ENCODE data around the gene PPTC7. TPM values are rescaled to one million over a fixed set of nuclear protein-coding genes. Genes with fewer than 3 reads are reported as not detected.
A peak's percentile ranks its signal among the peaks of the same experiment; 100 is the strongest.

PPTC7 gene
- total and polyA plus RNA-seq, 2 of the 8 experiments (the other 6 are each of a cell fraction or from before 2014, with no cell fraction given): 8.1 to 15.9 TPM

DNA sequence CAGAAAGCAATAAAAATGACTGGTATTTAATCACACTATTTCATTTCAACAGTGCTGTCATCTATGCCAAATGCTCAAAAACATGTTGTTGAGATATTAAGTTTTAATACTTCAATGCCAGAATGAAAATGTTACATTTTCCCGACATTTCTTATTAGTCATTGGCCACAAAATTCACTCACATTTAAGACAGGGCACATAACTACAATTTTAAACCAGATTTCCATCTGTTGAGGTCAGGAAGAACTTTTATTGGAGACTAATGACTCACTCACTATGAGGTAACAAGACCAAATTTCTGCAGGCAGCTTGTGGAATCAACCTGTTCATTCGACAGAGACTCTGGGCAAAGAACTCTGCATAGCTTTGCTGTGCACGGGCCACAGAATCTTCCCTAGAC is 36.8 kb downstream of the PPTC7 start:
- Histone ChIP-seq H2BK12ac (ENCODE audit: low read depth, low read length) (no peak overlapping the region), H3K4me1 (replicated peaks in 1 of 4; ENCODE audit: control insufficient read depth in 3 of 4, insufficient read depth in 4 of 4, low read length in 3 of 4) (0 out of 7 replicates have a peak, but pooled peaks cover 0 to 2% (median 0%) of the 10 kb centered on the region in 4 experiments), H3K4me2 (ENCODE audit: insufficient read depth in 1 of 2, low read depth in 2 of 2, low read length in 2 of 2) (no peak overlapping the region), H4K91ac (replicated peaks; ENCODE audit: insufficient read length, low read length) (no peak overlapping the region), H3K27me3 (replicated peaks in 1 of 4; ENCODE audit: control insufficient read depth in 3 of 4, extremely low read depth in 1 of 4, insufficient read depth in 3 of 4, low read length in 3 of 4) (no peaks in the 10 kb centered on the region), H2BK15ac (ENCODE audit: low read length) (no peak overlapping the region), H3K18ac (ENCODE audit: extremely low read depth, low read length) (no peak overlapping the region), H3K79me1 (ENCODE audit: low read depth, low read length) (peaks cover 4% of the 10 kb centered on the region; the same call in 1 of the 2 replicates), H2AK5ac (ENCODE audit: low read depth, low read length) (no peak overlapping the region), H3K79me2 (ENCODE audit: control insufficient read depth in 1 of 2, insufficient read depth in 2 of 2, low read length in 2 of 2) (no peaks in the 10 kb centered on the region), H3K9me3 (ENCODE audit: insufficient read depth in 2 of 2, low read depth in 1 of 2, low read length in 1 of 2) (no peaks in the 10 kb centered on the region), H3K27ac (ENCODE audit: low read depth, low read length) (no peak overlapping the region), H3K23ac (ENCODE audit: insufficient read length) (no peak overlapping the region), H3K36me3 (ENCODE audit: control insufficient read depth in 2 of 4, insufficient read depth in 4 of 4, low read length in 3 of 4) (peaks cover 0 to 2% (median 0%) of the 10 kb centered on the region in 4 experiments; a peak in 2 of 8 replicates), H3K4me3 (ENCODE audit: extremely low read depth in 1 of 4, insufficient read depth in 2 of 4, low read depth in 3 of 4, low read length in 4 of 4) (no peak overlapping the region), H3K14ac (ENCODE audit: insufficient read length) (no peak overlapping the region), H4K20me1 (replicated peaks in 1 of 2; ENCODE audit: control insufficient read depth in 1 of 2, insufficient read depth in 2 of 2, low read length in 2 of 2) (no peaks in the 10 kb centered on the region), H4K5ac (ENCODE audit: insufficient read length, low read depth, low read length) (no peak overlapping the region), H3K56ac (replicated peaks; ENCODE audit: insufficient read length, low read depth, low read length) (no peak overlapping the region), H3K23me2 (ENCODE audit: low read depth, low read length) (no peaks in the 10 kb centered on the region), H2AFZ (ENCODE audit: low read length) (no peak overlapping the region), H3K4ac (replicated peaks; ENCODE audit: insufficient read length, low read depth, low read length) (no peak overlapping the region), H2BK120ac (replicated peaks; ENCODE audit: low read depth, low read length) (no peak overlapping the region), H4K8ac (ENCODE audit: extremely low read depth, insufficient read depth, low read length) (no peak overlapping the region), H2BK5ac (ENCODE audit: low read depth, low read length) (no peak overlapping the region), H2BK20ac (ENCODE audit: low read length) (no peak overlapping the region), H3K9ac (replicated peaks in 1 of 4; ENCODE audit: extremely low read depth in 1 of 4, low read depth in 3 of 4, low read length in 3 of 4) (peak overlapping the region in 1 of 4 experiments; percentile 43; a peak in 1 of 7 replicates)
- FAIRE-seq (no peak), DNase-seq (ENCODE audit: low read depth in 1 of 2, low spot score in 2 of 2) (no peak)
- 90% methylated on average over 3 of the region's 3 CpGs; no CpG with 5 or more reads in 1 of the 2 experiments for WGBS, 2 experiments (ENCODE audit: extremely low coverage in 1 of 2, insufficient coverage in 1 of 2, insufficient read length in 1 of 2, insufficient replicate concordance in 2 of 2, low coverage in 1 of 2, low lambda C conversion rate in 2 of 2, missing lambda C conversion rate in 1 of 2)
- ChIA-PET CTCF (ENCODE audit: partially characterized antibody) (no interaction called here), POLR2A (ENCODE audit: partially characterized antibody) (no interaction called here)
- TF ChIP-seq POLR2A (IDR thresholded peaks at IDR 0.05; ENCODE audit: control extremely low read depth in 1 of 2, low read depth in 2 of 2, low read length in 2 of 2) (no peak), ZNF274 (IDR thresholded peaks at IDR 0.05; ENCODE audit: borderline replicate concordance, extremely low read depth, low read length) (no peak), SP1 (IDR thresholded peaks at IDR 0.05; ENCODE audit: low read depth, low read length) (no peak), SAP30 (IDR thresholded peaks at IDR 0.05; ENCODE audit: insufficient read depth, insufficient replicate concordance, low read length) (no peak), JUN (IDR thresholded peaks at IDR 0.05; ENCODE audit: low read depth, low read length) (no peak), TEAD4 (IDR thresholded peaks at IDR 0.05; ENCODE audit: low read depth, low read length) (no peak), CHD2 (IDR thresholded peaks at IDR 0.05; ENCODE audit: low read length) (no peak), SP4 (IDR thresholded peaks at IDR 0.05; ENCODE audit: low read length) (no peak), POLR2AphosphoS5 (IDR thresholded peaks at IDR 0.05; ENCODE audit: low read depth, low read length) (no peak), BRCA1 (IDR thresholded peaks at IDR 0.05; ENCODE audit: low read depth, low read length) (no peak), BACH1 (IDR thresholded peaks at IDR 0.05; ENCODE audit: low read length) (no peak), CHD1 (IDR thresholded peaks at IDR 0.05; ENCODE audit: low read depth, low read length) (no peak), GABPA (IDR thresholded peaks at IDR 0.05; ENCODE audit: borderline replicate concordance, insufficient read depth, low read length) (no peak), RAD21 (IDR thresholded peaks at IDR 0.05 in 1 of 2, conservative IDR thresholded peaks at IDR 0.05 in 1 of 2; ENCODE audit: low read depth in 2 of 2, low read length in 2 of 2) (no peak)
- TF ChIP-seq, protein P1, sequence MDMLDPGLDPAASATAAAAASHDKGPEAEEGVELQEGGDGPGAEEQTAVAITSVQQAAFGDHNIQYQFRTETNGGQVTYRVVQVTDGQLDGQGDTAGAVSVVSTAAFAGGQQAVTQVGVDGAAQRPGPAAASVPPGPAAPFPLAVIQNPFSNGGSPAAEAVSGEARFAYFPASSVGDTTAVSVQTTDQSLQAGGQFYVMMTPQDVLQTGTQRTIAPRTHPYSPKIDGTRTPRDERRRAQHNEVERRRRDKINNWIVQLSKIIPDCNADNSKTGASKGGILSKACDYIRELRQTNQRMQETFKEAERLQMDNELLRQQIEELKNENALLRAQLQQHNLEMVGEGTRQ (IDR thresholded peaks at IDR 0.05; ENCODE audit: low read length): no peak
